HepG2 (cell line): Measurements from ENCODE around the gene ADRA2A. TPM values are rescaled to one million over a fixed set of nuclear protein-coding genes. Genes with fewer than 3 reads are reported as not detected.

Experiments used
- ATAC-seq: fragments of 200-7000 bp; cut with Tn5 transposase; 3 replicates; pipeline ENCODE4 v1.9.1; 2020; ENCODE audit warnings: mild to moderate bottlenecking, moderate library complexity
- BruUV-seq: library from RNA; stranded (reverse); fragments of 400-500 nt; replicated peaks from 2 replicates; lab custom pipeline; 2021; lab: Mats Ljungman, UMichigan
- CTCF ChIA-PET: fragments of 300-600 bp; formaldehyde crosslinking; extraction: SDS; loops from one replicate; lab custom pipeline; 2021; ENCODE audit warnings: low total read pairs, inconsistent platforms, low intra/inter-chr PET ratio; lab: Yijun Ruan, JAX
- POLR2A ChIA-PET: fragments of 350-600 bp; sonication (Branson Sonifier 250); formaldehyde crosslinking; loops from one replicate; lab custom pipeline; 2020; ENCODE audit warnings: antibody characterized with exemption, inconsistent platforms; lab: Yijun Ruan, JAX
- DNase-seq: peaks from one replicate; pipeline ENCODE4 v3.0.0-alpha.2; 2015; ENCODE audit warnings: low spot score
- FAIRE-seq: peaks from 3 replicates; lab custom pipeline; 2011; peaks lifted over from hg19 to GRCh38; lab: Jason Lieb, UNC
- H2AFZ ChIP-seq: one replicate; pipeline ENCODE4 v1.6.1; 2011; ENCODE audit warnings: low read length, inconsistent platforms
- H3K27ac ChIP-seq: fragments of 300-600 bp; 3 replicates; pipeline ENCODE4 v1.8.0; 2011; ENCODE audit warnings: mixed run types, mild to moderate bottlenecking, mixed read lengths, low read length, inconsistent platforms; ENCODE audit not compliant: insufficient read depth; ENCODE audit errors: extremely low read length
- H3K27me3 ChIP-seq, 2 experiments: fragments of 200-600 bp in 1 of 2; 2 replicates in 1 of 2; 3 replicates in 1 of 2; pipeline versions ENCODE4 v1.6.0 to v1.8.0; 2011; ENCODE audit warnings: low read length in 2 of 2, mild to moderate bottlenecking in 2 of 2, moderate library complexity in 2 of 2, inconsistent platforms in 1 of 2; ENCODE audit not compliant: insufficient read depth in 2 of 2, control insufficient read depth in 1 of 2
- H3K36me3 ChIP-seq, 2 experiments: fragments of 200-600 bp in 1 of 2; replicated peaks in 1 of 2; 2 replicates in 1 of 2; 3 replicates in 1 of 2; pipeline versions ENCODE4 v1.5.1 to v1.8.0; 2011; ENCODE audit warnings: low read length in 2 of 2, inconsistent platforms in 1 of 2; ENCODE audit not compliant: insufficient read depth in 2 of 2, control insufficient read depth in 1 of 2
- H3K4me1 ChIP-seq: 2 replicates; pipeline ENCODE4 v1.5.1; 2012; ENCODE audit warnings: low read length, inconsistent platforms; ENCODE audit not compliant: insufficient read depth
- H3K4me2 ChIP-seq: 2 replicates; pipeline ENCODE4 v1.6.0; 2011; ENCODE audit warnings: low read depth, low read length, inconsistent platforms
- H3K4me3 ChIP-seq, 3 experiments: fragments of 200-600 bp in 1 of 3; sonication (generic), shearing (Covaris generic) in 1 of 3; replicated peaks in 1 of 3; 2 replicates each; pipeline ENCODE4 v1.5.1; 2011 to 2016; ENCODE audit warnings: low read length in 3 of 3, inconsistent platforms in 2 of 3, low read depth in 2 of 3, mild to moderate bottlenecking in 2 of 3, control low read depth in 1 of 3, mixed read lengths in 1 of 3; ENCODE audit not compliant: insufficient read depth in 1 of 3
- H3K79me2 ChIP-seq: one replicate; pipeline ENCODE4 v1.6.1; 2011; ENCODE audit warnings: low read length, inconsistent platforms; ENCODE audit not compliant: insufficient read depth
- H3K9ac ChIP-seq: 2 replicates; pipeline ENCODE4 v1.6.0; 2011; ENCODE audit warnings: mild to moderate bottlenecking, low read depth, low read length, inconsistent platforms; ENCODE audit not compliant: insufficient read depth
- H3K9me3 ChIP-seq: 2 replicates; pipeline ENCODE4 v1.5.1; 2012; ENCODE audit warnings: mild to moderate bottlenecking, low read length
- H4K20me1 ChIP-seq: 2 replicates; pipeline ENCODE4 v1.6.0; 2011; ENCODE audit warnings: inconsistent platforms, mild to moderate bottlenecking, low read length, moderate library complexity; ENCODE audit not compliant: insufficient read depth
- CTCF ChIP-seq: sonication (generic); formaldehyde crosslinking; IDR thresholded peaks from 2 replicates; pipeline ENCODE4 v1.5.0; 2020; ENCODE audit warnings: mild to moderate bottlenecking, missing genetic modification reagents, moderate library complexity
- ETV5 ChIP-seq: IDR thresholded peaks from 2 replicates; pipeline ENCODE4 v1.6.1; 2018; ENCODE audit warnings: missing biosample characterization, missing genetic modification reagents, inconsistent platforms, borderline replicate concordance
- FOSL1 ChIP-seq: sonication (generic); formaldehyde crosslinking; IDR thresholded peaks from 2 replicates; pipeline ENCODE4 v1.9.0; 2021; ENCODE audit warnings: missing genetic modification reagents, borderline replicate concordance
- GATA4 ChIP-seq: sonication (generic); IDR thresholded peaks from 2 replicates; pipeline ENCODE4 v1.6.1; 2016; ENCODE audit warnings: antibody characterized with exemption, low read depth, borderline replicate concordance
- HNF4G ChIP-seq, 2 experiments: sonication (generic) in 1 of 2; formaldehyde crosslinking in 1 of 2; IDR thresholded peaks; 2 replicates each; pipeline versions ENCODE4 v1.4.0 to v1.6.1; 2011 to 2020; ENCODE audit warnings: borderline replicate concordance in 2 of 2, low read depth in 2 of 2, mild to moderate bottlenecking in 2 of 2, low read length in 1 of 2, missing genetic modification reagents in 1 of 2, moderate library complexity in 1 of 2
- ONECUT2 ChIP-seq: sonication (generic); formaldehyde crosslinking; IDR thresholded peaks from 2 replicates; pipeline ENCODE4 v1.4.0; 2020; ENCODE audit warnings: missing genetic modification reagents
- PCBP2 ChIP-seq: fragments of 200-400 bp; formaldehyde crosslinking; optimal IDR thresholded peaks from 2 replicates; pipeline ENCODE3; 2018; ENCODE audit warnings: low read length, low read depth; ENCODE audit not compliant: poor library complexity, severe bottlenecking
- POGZ ChIP-seq: sonication (generic); formaldehyde crosslinking; IDR thresholded peaks from 2 replicates; pipeline ENCODE4 v1.4.0; 2020; ENCODE audit warnings: mild to moderate bottlenecking, missing genetic modification reagents
- POLR2AphosphoS5 ChIP-seq: IDR thresholded peaks from 2 replicates; pipeline ENCODE4 v1.6.1; 2012; ENCODE audit warnings: low read depth, low read length
- RAD51 ChIP-seq: fragments of 450-650 bp; IDR thresholded peaks from 2 replicates; pipeline ENCODE4 v1.6.1; 2016; ENCODE audit warnings: borderline replicate concordance
- SMAD3 ChIP-seq: sonication (generic); formaldehyde crosslinking; IDR thresholded peaks from 2 replicates; pipeline ENCODE4 v1.4.0; 2020; ENCODE audit warnings: missing genetic modification reagents
- SP140L ChIP-seq: sonication (generic); formaldehyde crosslinking; IDR thresholded peaks from 2 replicates; pipeline ENCODE4 v1.4.0; 2020; ENCODE audit warnings: missing genetic modification reagents, borderline replicate concordance
- TSC22D2 ChIP-seq: sonication (generic); formaldehyde crosslinking; IDR thresholded peaks from 2 replicates; pipeline ENCODE4 v1.5.1; 2020; ENCODE audit warnings: missing genetic modification reagents, mild to moderate bottlenecking, borderline replicate concordance
- ZNF496 ChIP-seq: sonication (generic); formaldehyde crosslinking; IDR thresholded peaks from 2 replicates; pipeline ENCODE4 v1.8.1; 2023; ENCODE audit warnings: mild to moderate bottlenecking, moderate library complexity, missing genetic modification reagents; ENCODE audit not compliant: insufficient replicate concordance
- ZNF670 ChIP-seq: sonication (generic); formaldehyde crosslinking; IDR thresholded peaks from 2 replicates; pipeline ENCODE4 v1.8.0; 2022; ENCODE audit warnings: mild to moderate bottlenecking, missing genetic modification reagents, borderline replicate concordance
- ZNF7 ChIP-seq: IDR thresholded peaks from 2 replicates; pipeline ENCODE4 v1.6.1; 2016; ENCODE audit warnings: missing biosample characterization, missing genetic modification reagents
- WGBS: methylation state at CpG from one replicate; pipeline ENCODE4 v1.1.6; 2017; ENCODE audit warnings: low lambda C conversion rate; 5-methylcytosine and 5-hydroxymethylcytosine counted together
- in situ Hi-C: cut with HindIII; loops from 2 replicates; pipeline ENCODE4 v1.10.0; 2017; ENCODE audit warnings: low pct_unique_long_range_greater_than_20kb; ENCODE audit not compliant: extremely low pct_ligation_motif_present
- intact Hi-C: fragments of 100-400 bp; cut with micrococcal nuclease; formaldehyde crosslinking; loops from one replicate; pipeline ENCODE4 v1.10.0; 2022; ENCODE audit not compliant: unreplicated experiment
- polyA plus RNA-seq, 8 experiments: library from polyadenylated mRNA; depleted of rRNA in 3 of 8; stranded (reverse) in 7 of 8; unstranded in 1 of 8; fragments of >200 nt; fragmentation: Illumina TruSeq in 4 of 8; extraction: Trizol in 4 of 8; gene quantifications; 2 replicates each; pipeline versions ENCODE4 v1.2.1 to v1.2.3, GENCODE V29; 2011 to 2016; ENCODE audit warnings: low read depth in 4 of 8, missing spikeins in 1 of 8, mixed read lengths in 1 of 8; ENCODE audit not compliant: insufficient read depth in 1 of 8
- total RNA-seq, 5 experiments: library from RNA; depleted of rRNA; stranded (reverse); fragments of >200 nt; fragmentation: Illumina TruSeq; extraction: Trizol; gene quantifications; 2 replicates each; pipeline ENCODE4 v1.2.3, GENCODE V29; 2016; ENCODE audit warnings: low read depth in 1 of 5

The ADRA2A gene
- total and polyA plus RNA-seq, 2 of the 13 experiments (the other 11 are each of a cell fraction or from before 2014, with no cell fraction given), result 0.01 TPM; not detected in 1

- TF ChIP-seq POGZ (CRISPR knock-in tag) (no peak), ZNF670 (CRISPR knock-in tag) (no peak), PCBP2 (no peak), ZNF7 (CRISPR knock-in tag) (no peak), SMAD3 (CRISPR knock-in tag) (no peak), FOSL1 (CRISPR knock-in tag) (no peak), CTCF (no peak), TSC22D2 (CRISPR knock-in tag) (no peak), POLR2AphosphoS5 (no peak), GATA4 (no peak), ETV5 (no peak), ONECUT2 (CRISPR knock-in tag) (no peak), SP140L (no peak), HNF4G (IDR thresholded peaks at IDR 0.05; ENCODE audit: borderline replicate concordance, low read depth, low read length) (no peak), HNF4G (CRISPR knock-in tag; IDR thresholded peaks at IDR 0.05; ENCODE audit: borderline replicate concordance, low read depth) (no peak), RAD51 (no peak), ZNF496 (CRISPR knock-in tag) (no peak)
- TF ChIP-seq, all 625 proteins: peak for 0
- H3K36me3 ChIP-seq, result no peaks in the 10 kb centered on the region
- no peak for DNase-seq
- no peak overlapping the region for H3K4me2 ChIP-seq
- BruUV-seq, result no TSS peak
- H3K27ac ChIP-seq, result no peak overlapping the region
- POLR2A ChIA-PET, result no interaction called here
- H4K20me1 ChIP-seq, result no peaks in the 10 kb centered on the region
- no peak for FAIRE-seq
- H3K9me3 ChIP-seq, result no peaks in the 10 kb centered on the region
- in situ Hi-C loops, result no loop called here
- no peaks in the 10 kb centered on the region for H3K79me2 ChIP-seq
- WGBS, result 12% methylated on average over 5 of the region's 5 CpGs
- 0 out of 5 replicates have a peak, but pooled peaks cover 0 to 4% of the 10 kb centered on the region in 2 experiments for H3K27me3 ChIP-seq
- CTCF ChIA-PET, result no interaction called here
- intact Hi-C loops, result no loop called here
- 0 out of 2 replicates have a peak, but pooled peaks cover under 1% of the 10 kb centered on the region for H3K4me1 ChIP-seq
- no peak overlapping the region for H2AFZ ChIP-seq
- H3K4me3 ChIP-seq, result no peak overlapping the region
- H3K9ac ChIP-seq, result no peak overlapping the region
- ATAC-seq, result no peak
Measured at GRCh38 chr10:111100198-111100597, 23.4 kb downstream of the ADRA2A start.
